Vagina (tissue), 2 donors: ENCODE measurements around the gene WDR1.

Experiments used
- POLR2A ChIP-seq, 2 donors: fragments of 450-650 bp; IDR thresholded peaks; one replicate each; pipeline ENCODE4 v1.6.1; 2017; ENCODE audit warnings: antibody characterized with exemption in 2 of 2, mild to moderate bottlenecking in 2 of 2, moderate library complexity in 2 of 2
- TF ChIP-seq, protein P1 (sequence below), 3 experiments: fragments of 450-650 bp in 2 of 3; fragments of 200-600 bp in 1 of 3; sonication (generic) in 1 of 3; IDR thresholded peaks; one replicate each; pipeline ENCODE4 v1.5.1; 2017 to 2019; ENCODE audit warnings: antibody characterized with exemption in 3 of 3, mild to moderate bottlenecking in 2 of 3, moderate library complexity in 2 of 3

DNA sequence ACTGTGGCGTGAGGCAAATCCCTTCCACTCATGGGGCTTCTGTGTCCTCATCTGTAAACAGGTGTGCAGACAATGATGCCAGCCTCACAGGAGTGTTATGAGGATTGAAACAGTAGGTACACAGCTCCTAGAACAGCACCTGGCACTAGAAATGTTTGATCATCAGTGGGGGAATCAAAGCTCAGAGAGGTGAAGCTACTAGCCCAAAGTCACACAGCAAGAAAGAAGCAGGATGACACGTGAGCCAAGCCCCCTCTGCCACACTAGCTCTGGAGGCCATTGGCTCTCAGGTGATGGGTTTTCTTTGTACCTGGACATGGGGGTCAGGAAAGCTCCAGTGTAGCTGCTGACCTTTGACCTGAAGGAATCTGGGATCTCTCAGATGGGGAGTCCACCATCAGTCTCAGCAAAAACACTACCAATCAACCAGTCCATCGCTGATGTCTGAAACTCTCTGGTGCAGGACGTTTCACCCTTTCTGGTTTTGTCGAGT lies 81.9 kb downstream of the WDR1 start:
- TF ChIP-seq, protein P1, sequence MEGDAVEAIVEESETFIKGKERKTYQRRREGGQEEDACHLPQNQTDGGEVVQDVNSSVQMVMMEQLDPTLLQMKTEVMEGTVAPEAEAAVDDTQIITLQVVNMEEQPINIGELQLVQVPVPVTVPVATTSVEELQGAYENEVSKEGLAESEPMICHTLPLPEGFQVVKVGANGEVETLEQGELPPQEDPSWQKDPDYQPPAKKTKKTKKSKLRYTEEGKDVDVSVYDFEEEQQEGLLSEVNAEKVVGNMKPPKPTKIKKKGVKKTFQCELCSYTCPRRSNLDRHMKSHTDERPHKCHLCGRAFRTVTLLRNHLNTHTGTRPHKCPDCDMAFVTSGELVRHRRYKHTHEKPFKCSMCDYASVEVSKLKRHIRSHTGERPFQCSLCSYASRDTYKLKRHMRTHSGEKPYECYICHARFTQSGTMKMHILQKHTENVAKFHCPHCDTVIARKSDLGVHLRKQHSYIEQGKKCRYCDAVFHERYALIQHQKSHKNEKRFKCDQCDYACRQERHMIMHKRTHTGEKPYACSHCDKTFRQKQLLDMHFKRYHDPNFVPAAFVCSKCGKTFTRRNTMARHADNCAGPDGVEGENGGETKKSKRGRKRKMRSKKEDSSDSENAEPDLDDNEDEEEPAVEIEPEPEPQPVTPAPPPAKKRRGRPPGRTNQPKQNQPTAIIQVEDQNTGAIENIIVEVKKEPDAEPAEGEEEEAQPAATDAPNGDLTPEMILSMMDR (IDR thresholded peaks at IDR 0.05) = no peak
- no peak for TF ChIP-seq POLR2A (IDR thresholded peaks at IDR 0.05)
